PC-9 (cell line): ENCODE results near the gene GATA1. TPM values are rescaled to one million over a fixed set of nuclear protein-coding genes. Genes with fewer than 3 reads are reported as not detected.

ENCODE experiments used
- BruUV-seq: library from RNA; stranded (reverse); fragments of 400-500 nt; replicated peaks from 2 replicates; lab custom pipeline; 2021; lab: Mats Ljungman, UMichigan
- CTCF ChIA-PET: fragments of 300-600 bp; sonication (Branson Sonifier 250); formaldehyde crosslinking; loops from one replicate; lab custom pipeline; 2022; ENCODE audit warnings: antibody characterized with exemption; lab: Charles Lee
- POLR2A ChIA-PET: fragments of 300-600 bp; sonication (Branson Sonifier 250); formaldehyde crosslinking; loops from one replicate; lab custom pipeline; 2022; ENCODE audit warnings: antibody characterized with exemption; ENCODE audit not compliant: unreplicated experiment; lab: Charles Lee
- DNase-seq, 2 experiments: peaks; one replicate each; pipeline versions ENCODE4 v3.0.0 to v3.0.0-alpha.2; 2015 to 2022; ENCODE audit warnings: mixed read lengths in 1 of 2
- H2AFZ ChIP-seq: fragments of 200-600 bp; sonication (generic); 2 replicates; pipeline ENCODE4 v1.8.1; 2017; ENCODE audit warnings: antibody characterized with exemption
- H3F3A ChIP-seq: fragments of 200-600 bp; sonication (generic); 2 replicates; pipeline ENCODE4 v1.8.1; 2017; ENCODE audit warnings: antibody characterized with exemption, mild to moderate bottlenecking, low read depth; ENCODE audit not compliant: insufficient read depth
- H3K27ac ChIP-seq: fragments of 200-600 bp; sonication (generic); 2 replicates; pipeline ENCODE4 v1.6.1; 2016; ENCODE audit warnings: mixed run types
- H3K27me3 ChIP-seq: fragments of 200-600 bp; sonication (generic); 2 replicates; pipeline ENCODE4 v1.6.1; 2016; ENCODE audit warnings: low read depth, mixed run types; ENCODE audit not compliant: insufficient read depth
- H3K36me3 ChIP-seq: fragments of 200-600 bp; sonication (generic); 2 replicates; pipeline ENCODE4 v1.6.1; 2016; ENCODE audit warnings: low read depth, mixed run types
- H3K4me1 ChIP-seq: fragments of 200-600 bp; sonication (generic); replicated peaks from 2 replicates; pipeline ENCODE4 v1.6.1; 2016; ENCODE audit warnings: mixed run types; ENCODE audit not compliant: insufficient read depth
- H3K4me2 ChIP-seq: fragments of 200-600 bp; sonication (generic); 2 replicates; pipeline ENCODE4 v1.6.1; 2017; ENCODE audit warnings: mixed run types
- H3K4me3 ChIP-seq: fragments of 200-600 bp; sonication (generic); 2 replicates; pipeline ENCODE4 v1.6.1; 2016; ENCODE audit warnings: mixed run types
- H3K79me2 ChIP-seq: fragments of 200-600 bp; sonication (generic); 2 replicates; pipeline ENCODE4 v1.6.1; 2017; ENCODE audit warnings: low read depth, mixed run types
- H3K9me2 ChIP-seq: fragments of 200-600 bp; sonication (generic); 2 replicates; pipeline ENCODE4 v1.8.1; 2017; ENCODE audit warnings: mild to moderate bottlenecking; ENCODE audit not compliant: insufficient read depth
- H3K9me3 ChIP-seq: fragments of 200-600 bp; sonication (generic); 2 replicates; pipeline ENCODE4 v1.8.1; 2016; ENCODE audit warnings: low read depth; ENCODE audit not compliant: insufficient read depth
- H4K20me1 ChIP-seq: fragments of 200-600 bp; sonication (generic); 2 replicates; pipeline ENCODE4 v1.8.1; 2017; ENCODE audit not compliant: insufficient read depth
- EZH2 ChIP-seq: fragments of 200-600 bp; sonication (generic); IDR thresholded peaks from 2 replicates; pipeline ENCODE4 v1.8.0; 2017; ENCODE audit warnings: antibody characterized with exemption, low read depth
- intact Hi-C: fragments of 100-400 bp; cut with micrococcal nuclease; formaldehyde crosslinking; loops from one replicate; pipeline ENCODE4 v1.10.0; 2022; ENCODE audit not compliant: unreplicated experiment
- total RNA-seq: library from RNA; stranded (reverse); gene quantifications from 2 replicates; pipeline ENCODE4 v1.2.3, GENCODE V29; 2021
- TF ChIP-seq, protein P1 (sequence below): fragments of 200-600 bp; sonication (generic); conservative IDR thresholded peaks from 2 replicates; pipeline ENCODE4 v1.6.1; 2017; ENCODE audit warnings: mixed run types, antibody characterized with exemption, mild to moderate bottlenecking, moderate library complexity

The GATA1 gene
- total RNA-seq, 1 experiment from 2014 or later = not detected

DNA sequence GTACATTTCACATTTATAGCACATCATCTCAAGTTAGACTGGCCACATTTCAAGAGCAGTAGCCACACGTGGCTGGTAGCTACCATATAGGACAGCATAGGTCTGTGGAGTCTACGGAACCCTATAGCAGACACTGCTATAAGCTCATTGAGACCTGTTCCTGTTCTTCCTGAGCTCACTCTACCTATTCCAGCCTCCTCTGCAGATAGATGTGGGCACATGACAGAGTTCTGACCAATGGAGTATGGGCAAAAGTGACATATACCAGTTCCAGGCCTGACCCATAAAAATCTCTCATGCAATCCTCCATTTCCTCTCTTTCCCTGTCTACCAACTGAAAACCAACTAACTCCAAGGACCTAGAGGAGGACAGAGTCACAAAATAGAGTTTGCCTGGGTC, 11.9 kb downstream of the GATA1 start:
- no peak for DNase-seq
- Histone ChIP-seq H3K27ac (no peak overlapping the region), H3K4me2 (no peak overlapping the region), H3K9me3 (no peaks in the 10 kb centered on the region), H4K20me1 (no peaks in the 10 kb centered on the region), H2AFZ (no peak overlapping the region), H3F3A (no peaks in the 10 kb centered on the region), H3K36me3 (no peaks in the 10 kb centered on the region), H3K9me2 (no peaks in the 10 kb centered on the region), H3K27me3 (no peaks in the 10 kb centered on the region), H3K4me3 (no peak overlapping the region), H3K79me2 (no peaks in the 10 kb centered on the region), H3K4me1 (peaks cover 12% of the 10 kb centered on the region)
- TF ChIP-seq EZH2 = no peak
- TF ChIP-seq, protein P1, sequence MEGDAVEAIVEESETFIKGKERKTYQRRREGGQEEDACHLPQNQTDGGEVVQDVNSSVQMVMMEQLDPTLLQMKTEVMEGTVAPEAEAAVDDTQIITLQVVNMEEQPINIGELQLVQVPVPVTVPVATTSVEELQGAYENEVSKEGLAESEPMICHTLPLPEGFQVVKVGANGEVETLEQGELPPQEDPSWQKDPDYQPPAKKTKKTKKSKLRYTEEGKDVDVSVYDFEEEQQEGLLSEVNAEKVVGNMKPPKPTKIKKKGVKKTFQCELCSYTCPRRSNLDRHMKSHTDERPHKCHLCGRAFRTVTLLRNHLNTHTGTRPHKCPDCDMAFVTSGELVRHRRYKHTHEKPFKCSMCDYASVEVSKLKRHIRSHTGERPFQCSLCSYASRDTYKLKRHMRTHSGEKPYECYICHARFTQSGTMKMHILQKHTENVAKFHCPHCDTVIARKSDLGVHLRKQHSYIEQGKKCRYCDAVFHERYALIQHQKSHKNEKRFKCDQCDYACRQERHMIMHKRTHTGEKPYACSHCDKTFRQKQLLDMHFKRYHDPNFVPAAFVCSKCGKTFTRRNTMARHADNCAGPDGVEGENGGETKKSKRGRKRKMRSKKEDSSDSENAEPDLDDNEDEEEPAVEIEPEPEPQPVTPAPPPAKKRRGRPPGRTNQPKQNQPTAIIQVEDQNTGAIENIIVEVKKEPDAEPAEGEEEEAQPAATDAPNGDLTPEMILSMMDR = no peak
- ChIA-PET CTCF (no interaction called here), POLR2A (no interaction called here)
- intact Hi-C loops = no loop called here
- no TSS peak for BruUV-seq

- no peaks in the 10 kb centered on the region for H4K20me1 ChIP-seq
- H3K4me2 ChIP-seq = peak overlapping the region; percentile 74
- ChIA-PET POLR2A (interaction anchor here (0.5 to 0.9 kb wide), 3 partner anchors 96 to 279 kb away, joined by 3 to 8 read pairs (median 6); partner anchors contain the start of gene EBP), CTCF (no interaction called here)
- H3K27me3 ChIP-seq = no peaks in the 10 kb centered on the region
- 0 out of 2 replicates have a peak, but pooled peaks cover 3% of the 10 kb centered on the region for H3K4me1 ChIP-seq
- H2AFZ ChIP-seq = peak overlapping the region; percentile 75
- BruUV-seq = TSS peak; percentile 96
- no peaks in the 10 kb centered on the region for H3K9me2 ChIP-seq
- no peaks in the 10 kb centered on the region for H3F3A ChIP-seq
- DNase-seq = no peak
- H3K4me3 ChIP-seq = peak overlapping the region; percentile 57; the same call in 1 of the 2 replicates
- intact Hi-C loops = loop anchor here (1.0 to 5.0 kb wide), 2 partner anchors 39 to 97 kb away; partner anchors contain the start of genes GLOD5, PQBP1 and TIMM17B
- no peaks in the 10 kb centered on the region for H3K9me3 ChIP-seq
- TF ChIP-seq, protein P1 = no peak
- no peak for TF ChIP-seq EZH2
- no peaks in the 10 kb centered on the region for H3K36me3 ChIP-seq
- H3K27ac ChIP-seq = peak overlapping the region; percentile 53
- no peaks in the 10 kb centered on the region for H3K79me2 ChIP-seq
These were observed 14.3 kb downstream of the GATA1 start for GRCh38 chrX:48800574-48801279.

DNA sequence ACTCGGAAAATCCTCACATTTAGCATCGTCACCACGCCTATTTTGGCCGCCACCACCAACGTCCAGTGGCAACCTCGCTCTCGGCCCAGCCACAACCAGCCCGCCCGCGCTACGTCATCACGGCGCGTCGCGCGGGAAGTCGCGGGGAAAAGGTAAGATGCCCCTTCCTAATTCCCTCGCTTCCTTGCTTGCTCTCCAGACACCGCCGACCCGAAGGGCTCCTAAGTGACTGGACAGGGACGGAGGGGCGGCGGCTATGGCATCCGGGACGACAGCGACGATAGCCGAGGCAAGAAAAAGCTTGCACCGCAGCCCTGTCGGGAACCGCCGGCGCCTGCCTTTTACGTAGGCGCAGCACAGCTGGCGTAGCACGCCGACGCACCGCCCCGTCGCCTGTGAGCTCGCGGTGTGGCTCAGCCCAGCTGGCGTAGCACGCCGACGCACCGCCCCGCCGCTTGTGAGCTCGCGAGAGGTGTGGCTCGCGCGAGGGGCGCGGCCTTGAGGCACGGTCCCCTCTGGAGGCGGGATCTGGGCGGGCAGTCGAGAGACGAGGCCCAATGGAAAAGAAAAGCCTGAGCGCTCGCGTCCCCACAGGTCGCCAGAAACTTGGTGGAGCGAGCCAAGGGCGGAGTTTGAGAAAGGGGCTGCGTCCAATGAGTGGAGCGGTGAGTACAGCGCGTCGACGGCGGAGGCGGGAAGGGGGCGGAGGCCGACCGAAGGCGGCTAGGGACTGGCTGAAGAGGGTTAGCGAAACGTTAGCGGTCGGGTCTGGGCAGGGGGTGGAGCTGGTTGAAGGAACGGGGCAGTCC, 15.1 kb downstream of the GATA1 start, which contains the start of gene HDAC6:
Gene HDAC6, plus strand, starts transcription at position 788 of the 809 bp plus-strand sequence. CDS start 626 bp downstream, outside the sequence.
- H3F3A ChIP-seq = no peaks in the 10 kb centered on the region
- BruUV-seq = no TSS peak
- no peaks in the 10 kb centered on the region for H3K36me3 ChIP-seq
- TF ChIP-seq, protein P1 = no peak
- no peak for TF ChIP-seq EZH2
- H3K4me2 ChIP-seq = peak within 1 kb of the TSS; percentile 74
- ChIA-PET CTCF (no interaction called here), POLR2A (interaction anchor here (0.5 to 0.9 kb wide), 5 partner anchors 96 to 913 kb away, joined by 3 to 14 read pairs (median 5); partner anchors contain the start of genes EBP, SLC35A2 and TBC1D25)
- no peaks in the 10 kb centered on the region for H4K20me1 ChIP-seq
- DNase-seq = peak; percentile 88 to 90
- no peaks in the 10 kb centered on the region for H3K9me2 ChIP-seq
- H2AFZ ChIP-seq = peak within 1 kb of the TSS; percentile 75
- peak within 1 kb of the TSS; percentile 87 for H3K27ac ChIP-seq
- H3K27me3 ChIP-seq = no peaks in the 10 kb centered on the region
- no peaks in the 10 kb centered on the region for H3K9me3 ChIP-seq
- H3K4me3 ChIP-seq = peak within 1 kb of the TSS; percentile 58; the same call in 1 of the 2 replicates
- intact Hi-C loops = loop anchor here (1.0 to 5.0 kb wide), 2 partner anchors 40 to 96 kb away; partner anchors contain the start of genes GLOD5, PQBP1 and TIMM17B
- H3K4me1 ChIP-seq = no peaks in the 10 kb centered on the region
- H3K79me2 ChIP-seq = no peaks in the 10 kb centered on the region
